ENCODE measurements around the gene LRRC46. TPM values are rescaled to one million over a fixed set of nuclear protein-coding genes. Genes with fewer than 3 reads are reported as not detected.

LRRC46 gene
- total RNA-seq, 1 donor from 2014 or later: 0.30 TPM

DNA sequence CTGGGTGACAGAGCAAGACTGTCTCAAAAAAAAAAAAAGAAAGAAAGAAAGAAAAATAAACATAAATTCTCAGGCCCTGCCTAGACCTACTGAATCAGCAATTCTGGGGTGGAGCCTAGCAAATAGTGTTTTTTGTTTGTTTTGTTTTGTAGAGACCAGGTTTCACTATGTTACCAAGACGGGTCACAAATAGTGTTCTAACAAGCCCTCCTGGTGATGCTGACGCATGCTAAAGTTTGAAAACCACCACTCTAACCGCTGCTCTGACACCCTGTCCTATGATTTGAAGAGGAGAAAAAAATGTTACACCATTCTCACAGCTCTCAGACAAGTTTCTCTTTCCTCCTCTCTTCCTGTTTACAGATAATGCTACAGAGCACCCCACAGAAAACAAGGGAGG, 1.6 kb upstream of the LRRC46 start:
- intact Hi-C loops (cut with micrococcal nuclease): no loop called here

DNA sequence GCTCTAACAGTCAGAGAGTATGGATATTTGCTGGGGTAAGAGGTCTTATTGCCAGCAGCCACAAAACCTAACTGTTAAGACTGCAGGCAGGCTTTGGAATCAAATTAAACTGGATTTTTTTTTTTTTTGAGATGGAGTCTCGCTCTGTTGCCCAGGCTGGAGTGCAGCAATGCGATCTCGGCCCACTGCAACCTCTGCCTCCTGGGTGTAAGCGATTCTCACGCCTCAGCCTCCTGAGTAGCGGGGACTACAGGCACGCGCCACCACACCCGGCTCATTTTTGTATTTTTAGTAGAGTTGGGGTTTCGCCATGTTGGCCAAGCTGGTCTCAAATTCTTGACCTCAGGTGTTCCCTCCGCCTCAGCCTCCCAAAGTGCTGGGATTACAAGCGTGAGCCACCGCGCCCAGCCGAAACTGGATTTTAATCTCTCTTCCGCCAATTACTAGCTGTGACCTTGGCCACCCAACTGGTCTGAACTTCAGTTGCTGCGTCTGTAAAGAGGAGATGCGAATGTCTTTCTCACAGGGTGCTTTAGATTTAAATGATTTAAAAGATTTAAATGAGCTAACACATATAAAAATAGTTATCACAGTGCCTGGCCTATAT, 971 bp upstream of the LRRC46 start:
- intact Hi-C loops (cut with micrococcal nuclease): loop anchor here (1.0 kb wide), 4 partner anchors 9 to 181 kb away; partner anchors contain the start of genes KPNB1, OSBPL7, SCRN2 and SP2

DNA sequence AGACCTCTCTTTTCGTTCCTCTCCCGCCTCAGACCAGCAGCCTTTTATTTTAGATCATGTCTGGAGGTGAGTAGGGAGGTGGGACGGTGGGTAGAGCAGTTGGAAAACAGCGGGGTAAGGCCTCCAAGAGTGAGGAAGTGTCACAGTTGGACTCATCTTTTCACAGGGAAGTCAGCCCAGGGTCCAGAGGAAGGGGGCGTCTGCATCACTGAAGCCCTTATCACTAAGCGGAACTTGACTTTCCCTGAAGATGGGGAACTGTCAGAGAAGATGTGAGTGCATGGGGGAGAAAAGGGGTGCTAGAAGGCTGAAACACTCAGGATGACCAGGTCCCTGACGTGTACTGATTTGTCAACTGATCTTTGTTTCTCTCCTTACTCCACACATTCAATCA, 461 bp downstream of the LRRC46 start:
- intact Hi-C loops (cut with micrococcal nuclease): loop anchor here (1.0 kb wide), 4 partner anchors 9 to 183 kb away; partner anchors contain the start of genes KPNB1, OSBPL7, SCRN2 and SP2

DNA sequence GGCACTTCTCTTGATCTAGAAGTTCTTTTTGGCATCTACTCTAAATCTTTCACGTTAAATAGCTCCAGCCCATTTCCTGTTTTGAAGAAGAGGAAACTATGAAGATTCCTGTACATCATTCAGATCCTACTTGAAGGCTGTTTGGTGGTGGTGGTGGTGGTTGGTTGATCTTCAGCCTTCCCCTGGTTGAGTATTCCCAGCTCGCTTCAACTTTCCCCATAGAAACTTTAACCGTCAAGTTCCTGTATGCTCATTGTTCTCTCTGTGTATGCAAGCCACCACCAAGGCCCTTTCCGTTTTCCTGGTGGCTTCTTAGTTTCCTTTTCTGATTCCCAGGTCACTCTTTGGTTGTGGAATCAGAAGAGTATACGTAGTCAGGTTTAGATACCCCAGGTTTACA, 3.3 kb downstream of the LRRC46 start:
- intact Hi-C loops (cut with micrococcal nuclease): no loop called here

DNA sequence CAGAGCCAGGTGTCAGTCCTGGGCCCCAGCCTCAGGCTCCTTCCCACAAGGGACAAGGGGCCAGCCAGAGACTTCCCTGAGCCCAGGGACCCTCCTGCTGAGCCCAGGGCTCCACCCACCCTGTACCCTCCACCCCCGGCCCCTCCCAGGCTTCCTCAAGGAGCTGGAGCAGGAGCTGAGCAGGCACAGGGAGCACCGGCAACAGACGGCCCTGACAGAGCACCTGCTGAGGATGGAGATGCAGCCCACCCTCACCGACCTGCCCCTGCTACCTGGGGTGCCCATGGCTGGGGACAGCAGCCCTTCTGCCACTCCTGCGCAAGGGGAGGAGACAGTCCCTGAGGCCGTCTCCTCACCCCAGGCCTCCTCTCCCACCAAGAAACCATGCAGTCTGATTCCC, 5.1 kb downstream of the LRRC46 start:
- intact Hi-C loops (cut with micrococcal nuclease): no loop called here

DNA sequence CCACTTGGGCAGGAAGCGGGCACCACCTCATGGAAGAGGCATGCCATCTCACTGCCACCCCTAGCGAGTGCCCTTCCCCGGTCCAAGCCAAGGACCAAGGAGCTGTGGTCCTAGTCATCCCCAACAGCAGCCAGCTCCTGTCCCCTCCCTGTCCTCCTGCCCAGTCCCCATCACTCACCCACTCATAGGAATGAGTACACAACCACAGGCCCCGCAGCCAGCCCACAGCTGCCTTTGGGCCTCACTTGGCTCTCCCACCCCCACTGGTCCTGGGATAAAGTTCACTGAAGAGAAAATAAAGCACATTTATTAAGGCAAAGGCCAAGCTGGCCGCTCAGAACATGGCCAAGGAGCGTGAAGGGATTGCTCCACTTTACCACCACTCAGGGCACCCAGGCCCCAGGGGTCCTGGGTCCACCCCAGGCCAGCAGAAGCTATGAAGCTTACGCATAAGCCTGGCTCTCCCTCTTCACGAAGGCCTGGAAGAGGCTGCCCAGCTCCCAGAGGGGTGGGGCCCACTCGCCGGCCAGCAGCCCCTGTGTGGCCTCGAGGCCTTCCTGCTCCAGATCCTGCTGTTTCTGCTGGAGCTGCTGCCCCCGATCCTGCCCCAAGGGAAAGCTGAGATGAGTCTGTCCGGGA, 6.0 kb downstream of the LRRC46 start:
- intact Hi-C loops (cut with micrococcal nuclease): no loop called here

DNA sequence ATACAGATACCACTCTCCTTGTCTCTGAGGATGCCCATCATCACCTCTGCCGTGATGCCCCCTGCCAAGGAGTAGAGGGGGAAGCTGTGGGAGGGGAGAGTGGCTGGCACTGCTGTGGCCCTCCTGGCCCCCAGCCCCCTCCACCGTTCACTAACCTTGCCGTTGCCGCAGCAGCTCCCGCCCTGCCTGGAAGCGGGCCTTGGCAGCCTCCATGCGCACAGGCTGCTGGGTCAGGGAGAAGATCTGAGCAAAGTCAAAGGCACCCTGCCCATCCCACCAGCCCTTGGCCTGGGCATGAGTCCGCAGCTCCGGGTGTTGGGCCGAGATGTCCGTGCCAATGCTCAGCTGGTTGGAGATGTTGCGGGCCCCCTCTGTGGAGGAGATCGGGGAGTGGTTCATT, 7.2 kb downstream of the LRRC46 start:
- intact Hi-C loops (cut with micrococcal nuclease): no loop called here

DNA sequence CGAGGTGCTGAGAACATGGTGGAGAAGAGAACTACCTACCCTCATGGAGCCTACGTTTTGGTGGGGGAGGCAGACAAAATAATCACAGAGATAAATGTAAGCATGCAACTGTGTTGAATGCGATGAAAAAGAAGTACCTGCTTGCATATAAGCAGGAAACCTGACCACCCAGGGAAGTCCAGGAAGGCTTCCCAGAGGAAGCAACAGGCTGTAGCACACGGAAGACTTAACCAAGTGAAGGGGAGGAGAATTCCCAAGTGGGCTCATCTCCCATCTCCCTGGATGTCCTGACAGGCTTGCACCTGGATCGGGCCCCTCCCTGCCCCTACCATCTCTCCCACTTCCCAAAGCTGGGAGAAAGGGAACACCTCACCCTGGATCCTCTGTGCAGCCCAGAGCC, 7.6 kb downstream of the LRRC46 start:
- intact Hi-C loops (cut with micrococcal nuclease): no loop called here

DNA sequence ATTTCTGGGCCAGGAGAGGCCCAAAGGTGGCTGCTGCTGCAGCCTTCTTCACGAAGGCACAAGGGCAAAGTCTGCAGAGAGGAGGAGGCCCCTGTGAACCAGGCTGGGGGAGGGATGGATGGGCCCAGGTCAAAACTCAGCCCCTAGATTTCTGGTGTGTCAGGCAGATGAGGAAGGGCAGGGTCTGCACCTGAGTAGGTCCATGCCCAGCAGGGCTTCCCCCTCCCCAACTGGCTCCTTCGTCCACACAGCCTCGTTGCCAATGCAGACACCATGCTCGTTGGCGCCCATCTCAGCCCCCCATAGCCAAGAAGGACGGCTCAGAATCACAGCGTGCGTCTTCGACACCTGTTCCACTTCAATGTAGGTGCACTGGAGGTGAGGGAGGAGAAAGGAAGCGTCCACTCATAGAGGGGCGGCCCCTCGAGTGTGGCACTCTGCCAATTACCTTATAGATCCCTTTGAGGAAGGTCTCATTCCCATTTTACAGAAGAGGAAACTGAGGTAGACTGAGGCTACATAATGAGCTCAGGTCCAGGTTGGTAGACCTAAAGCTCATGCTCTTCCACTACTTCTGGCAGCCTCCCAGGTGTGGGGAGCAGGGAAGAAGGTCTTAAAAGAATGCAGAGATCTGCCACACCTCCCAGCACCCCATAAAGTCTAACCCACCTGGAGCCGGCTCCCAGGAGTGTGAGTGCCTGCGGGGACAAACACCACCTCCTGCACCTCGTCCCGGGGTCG, 8.7 kb downstream of the LRRC46 start:
- intact Hi-C loops (cut with micrococcal nuclease): loop anchor here (5.0 kb wide), 1 partner anchor 102 kb away; the partner anchor contains the start of gene PNPO

DNA sequence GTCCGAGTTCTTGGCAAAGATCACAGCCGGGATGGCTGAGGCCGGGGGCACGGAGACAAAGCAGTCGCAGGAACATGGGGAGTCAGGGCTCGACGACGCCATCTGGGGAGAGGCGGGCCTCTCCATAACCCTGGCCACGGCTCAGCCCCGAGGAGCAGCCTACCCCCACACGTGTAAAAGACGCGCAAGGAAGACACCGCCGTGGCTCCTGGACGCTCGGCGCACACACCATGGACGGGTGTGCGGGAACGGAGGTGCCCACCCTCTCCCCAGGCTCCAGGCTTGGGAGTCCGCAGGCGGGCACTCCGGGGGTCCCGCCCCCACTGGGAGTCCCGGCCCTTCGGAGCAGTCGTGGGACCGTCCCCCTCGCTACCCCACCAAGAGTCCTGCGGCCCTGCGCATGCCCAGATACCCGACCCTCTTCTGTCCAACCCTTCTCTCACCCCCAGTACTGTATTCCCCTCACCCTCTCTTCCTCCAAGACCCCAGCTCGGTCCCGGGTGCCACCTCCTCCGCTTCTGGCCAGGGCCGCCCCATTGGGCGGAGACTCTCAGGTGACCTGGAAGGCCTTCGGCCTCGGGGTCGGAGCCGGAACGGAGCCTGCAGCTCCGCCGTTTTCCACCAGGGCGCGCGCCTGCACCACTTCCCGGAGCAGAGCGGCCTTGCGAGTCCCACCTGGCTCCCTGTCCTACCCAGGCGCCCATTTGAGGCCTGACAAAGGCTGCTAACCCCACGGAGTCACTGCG, 9.4 kb downstream of the LRRC46 start, which contains the start of gene SCRN2:
Gene SCRN2, minus strand, starts transcription at position 532 of the 746 bp plus-strand sequence. Its CDS starts 430 bp downstream, at position 102.
- intact Hi-C loops (cut with micrococcal nuclease): loop anchor here (1.0 to 5.0 kb wide), 3 partner anchors 10 to 101 kb away; partner anchors contain the start of genes LRRC46, MRPL10 and PNPO

DNA sequence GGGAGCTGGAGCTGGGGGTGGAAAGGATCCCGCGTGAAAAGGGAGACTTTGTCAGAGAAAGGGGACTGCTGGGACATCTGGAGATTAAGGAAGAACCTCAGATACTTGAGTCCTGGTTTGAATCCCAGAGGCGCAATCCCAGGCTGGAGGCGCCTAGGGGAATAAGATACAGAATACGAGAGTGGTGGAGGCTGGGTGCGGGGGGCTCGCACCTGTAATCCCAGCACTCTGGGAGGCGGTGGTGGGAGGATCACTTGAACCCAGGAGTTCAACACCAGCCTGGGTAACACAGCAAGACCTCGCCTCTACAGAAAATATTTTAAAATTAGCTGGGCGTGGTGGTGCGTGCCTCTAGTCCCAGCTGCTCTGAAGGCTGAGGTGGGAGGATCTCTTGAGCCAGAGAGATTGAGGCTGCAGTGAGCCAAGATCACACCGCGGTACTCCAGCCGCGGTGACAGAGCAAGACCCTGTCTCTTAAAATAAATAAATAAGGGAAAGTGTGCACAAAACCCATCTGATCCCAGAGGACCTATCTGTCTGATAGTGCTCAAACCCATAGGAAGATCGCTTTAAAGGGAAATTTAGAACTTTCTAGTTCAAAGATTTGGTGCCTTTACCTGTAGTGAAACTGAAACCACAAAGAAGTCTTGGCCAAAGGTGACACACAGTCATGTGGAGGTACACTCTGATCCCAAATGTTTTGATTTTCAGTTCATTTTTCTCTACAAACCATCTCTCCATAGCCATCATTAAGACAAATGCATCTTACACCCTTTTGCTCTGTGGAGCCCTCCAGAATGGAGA, 10.2 kb downstream of the LRRC46 start:
- intact Hi-C loops (cut with micrococcal nuclease): loop anchor here (1.0 to 5.0 kb wide), 4 partner anchors 10 to 129 kb away; partner anchors contain the start of genes CDK5RAP3, LRRC46, MRPL10 and PNPO

DNA sequence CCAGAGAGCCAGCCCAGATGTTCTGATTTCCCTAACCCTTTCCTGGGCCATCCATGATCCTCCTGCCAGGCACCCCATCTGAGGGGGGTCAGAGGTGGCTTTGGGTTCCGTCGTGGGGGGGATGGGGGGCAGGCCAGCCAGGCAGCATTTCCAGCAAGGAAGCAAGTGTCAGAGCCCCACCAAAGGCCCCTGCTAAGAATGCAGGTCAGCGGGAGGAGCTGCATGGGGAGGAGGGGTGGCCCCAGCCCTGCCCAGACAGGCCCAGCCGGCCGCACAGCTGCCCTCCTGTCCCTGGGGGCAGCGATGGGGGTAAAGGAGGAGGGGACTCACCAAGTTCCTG, 11.9 kb downstream of the LRRC46 start:
- intact Hi-C loops (cut with micrococcal nuclease): loop anchor here (2.0 to 5.0 kb wide), 2 partner anchors 99 to 127 kb away; partner anchors contain the start of genes CDK5RAP3 and PNPO

DNA sequence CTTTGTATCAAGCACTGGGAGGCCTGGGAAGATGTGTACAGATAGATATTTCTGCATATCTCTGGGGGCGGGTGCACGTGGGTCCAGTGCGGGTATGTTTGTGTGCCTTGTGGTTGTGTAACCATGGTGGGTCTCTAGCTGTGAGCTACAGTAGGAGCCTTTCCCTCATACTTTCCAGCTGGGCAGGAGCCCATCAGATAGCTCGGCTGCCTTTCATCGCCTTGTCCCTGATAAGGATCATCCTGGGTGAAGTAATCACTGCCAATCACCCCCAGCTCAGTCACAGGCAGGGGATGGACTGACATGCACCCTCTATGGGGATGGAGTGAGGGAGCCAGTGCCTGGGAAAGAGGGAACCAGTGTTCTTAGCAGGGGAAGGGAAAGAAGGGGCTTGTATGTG, 12.8 kb downstream of the LRRC46 start:
- intact Hi-C loops (cut with micrococcal nuclease): loop anchor here (5.0 kb wide), 1 partner anchor 98 kb away; the partner anchor contains the start of gene PNPO

DNA sequence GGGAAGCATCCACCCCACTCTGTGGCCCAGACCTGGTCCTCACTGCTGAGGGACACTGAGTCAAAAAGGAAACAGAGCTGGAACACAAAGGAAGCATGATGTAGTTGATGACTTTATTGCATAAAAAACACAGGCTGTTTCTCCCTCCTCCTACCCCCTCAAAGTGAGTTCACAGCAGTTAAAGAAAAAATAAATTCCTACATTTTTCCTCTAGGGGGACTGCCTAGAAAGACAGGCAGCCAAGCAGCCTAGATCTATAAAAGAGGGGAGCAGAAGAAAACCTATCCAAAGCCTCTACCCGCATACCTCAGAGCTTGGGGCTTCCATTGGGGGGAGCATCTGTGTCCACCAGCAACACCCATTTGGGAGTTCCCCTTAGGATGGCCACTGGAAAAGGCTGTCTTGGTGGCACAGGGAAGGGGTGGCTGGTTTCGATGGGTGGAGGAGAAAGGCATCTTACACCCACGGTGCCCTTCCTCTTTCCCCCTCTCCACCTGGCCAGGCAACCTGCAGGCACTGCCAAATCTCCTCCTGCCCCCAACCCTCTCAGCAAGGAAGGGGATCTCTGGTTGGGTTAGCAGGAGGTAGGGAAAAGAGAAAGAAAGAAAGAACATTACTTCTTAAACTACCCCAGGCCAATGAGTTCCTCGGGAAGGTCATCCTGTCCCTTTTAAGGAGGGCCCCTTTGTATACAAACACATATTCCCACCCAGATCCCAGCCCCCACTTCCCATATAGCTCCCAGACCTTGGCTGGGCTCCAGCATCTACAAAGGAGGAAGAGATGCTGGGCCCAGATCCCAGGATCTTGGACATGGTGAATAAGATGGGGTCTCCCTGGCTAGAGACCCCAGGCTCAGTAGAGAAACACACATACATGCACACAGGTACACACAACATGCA, 13.6 kb downstream of the LRRC46 start:
- intact Hi-C loops (cut with micrococcal nuclease): loop anchor here (5.0 kb wide), 1 partner anchor 97 kb away; the partner anchor contains the start of gene PNPO

DNA sequence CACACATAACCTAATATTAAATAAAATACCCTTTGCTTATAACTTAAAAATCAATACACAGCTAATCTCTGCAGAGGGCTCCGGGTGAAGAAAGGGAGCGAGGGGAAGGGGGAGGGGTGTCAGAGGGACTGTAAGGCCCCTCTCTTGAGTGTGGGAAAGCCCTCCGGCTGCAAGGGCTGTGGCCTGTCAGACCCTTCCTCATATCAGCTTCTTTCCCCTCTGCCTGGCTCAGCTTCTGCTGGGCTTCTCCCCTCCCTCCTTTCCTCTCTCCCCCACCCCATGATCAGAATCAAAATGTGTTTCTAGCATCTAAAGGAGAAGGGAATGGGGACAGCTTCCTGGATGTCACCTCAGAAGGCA, 14.2 kb downstream of the LRRC46 start:
- intact Hi-C loops (cut with micrococcal nuclease): no loop called here

DNA sequence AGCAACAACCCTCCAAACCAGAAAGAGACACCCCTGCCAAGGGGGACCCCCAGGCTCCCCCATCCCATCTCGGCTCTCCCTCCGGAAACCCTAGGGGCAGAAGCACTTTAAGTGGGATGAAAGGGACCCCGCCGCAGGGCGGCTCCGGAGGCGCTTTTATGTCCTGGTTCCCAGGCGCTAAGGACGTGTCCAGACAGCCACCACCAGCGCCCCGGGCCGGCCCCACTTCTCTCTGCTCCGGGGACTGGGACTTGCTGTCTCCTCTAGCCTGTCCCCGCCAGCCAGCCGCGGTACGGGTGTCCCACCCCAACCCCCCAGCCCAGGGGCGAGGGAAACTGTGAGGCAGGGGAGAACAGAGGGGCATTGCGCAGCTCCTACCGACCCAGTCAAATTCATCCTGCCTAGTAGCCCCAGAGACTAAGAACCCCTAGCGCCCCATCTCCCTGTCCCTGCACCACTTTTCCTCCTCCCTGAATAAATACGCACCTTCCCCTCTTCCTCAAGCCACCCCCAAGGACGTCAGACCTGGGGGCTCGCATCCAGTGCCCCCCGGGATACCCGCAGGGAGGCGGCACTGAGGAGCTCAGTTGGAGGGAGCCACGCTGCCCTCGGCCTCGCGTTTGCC, 15.4 kb downstream of the LRRC46 start:
- intact Hi-C loops (cut with micrococcal nuclease): no loop called here

DNA sequence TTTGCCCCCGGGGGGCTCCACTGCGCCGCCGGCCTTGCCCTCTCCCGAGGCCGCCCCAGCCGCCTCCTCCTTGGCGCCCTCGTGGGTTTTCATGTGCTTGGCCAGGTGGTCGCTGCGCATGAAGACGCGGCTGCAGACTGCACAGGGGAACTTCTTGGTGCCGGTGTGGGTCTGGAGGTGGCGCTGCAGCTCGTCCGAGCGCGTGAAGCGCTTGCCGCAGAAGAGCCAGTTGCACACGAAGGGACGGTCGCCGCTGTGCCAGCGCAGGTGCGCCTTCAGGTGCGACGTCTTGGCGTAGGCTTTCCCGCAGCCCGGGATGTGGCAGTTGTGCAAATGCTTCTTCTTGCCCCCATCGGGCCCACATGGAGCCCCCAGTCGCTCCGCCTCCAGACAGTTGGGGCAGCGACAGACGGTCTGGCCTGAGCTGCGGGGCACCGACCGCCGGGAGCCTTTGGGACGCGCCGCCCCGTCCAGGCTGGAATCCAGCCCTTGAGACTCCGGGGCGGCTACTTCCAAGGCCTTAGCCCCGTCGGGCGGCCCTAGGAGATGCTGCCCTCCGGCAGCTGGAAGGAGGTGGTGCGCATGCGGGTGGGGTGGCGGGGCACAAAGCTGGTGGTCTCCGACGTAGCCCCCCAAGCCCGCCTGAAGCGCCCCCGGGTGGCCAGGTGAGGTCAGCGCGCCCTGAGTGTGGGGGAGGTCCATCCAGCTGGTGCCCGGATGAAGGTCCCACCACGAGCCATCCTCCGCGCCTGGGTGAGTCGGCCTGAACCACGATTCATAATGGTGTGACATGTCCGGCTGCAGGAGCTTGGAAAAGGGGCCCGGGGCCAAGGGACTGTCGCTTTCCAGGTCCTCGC, 16.1 kb downstream of the LRRC46 start:
- intact Hi-C loops (cut with micrococcal nuclease): no loop called here

DNA sequence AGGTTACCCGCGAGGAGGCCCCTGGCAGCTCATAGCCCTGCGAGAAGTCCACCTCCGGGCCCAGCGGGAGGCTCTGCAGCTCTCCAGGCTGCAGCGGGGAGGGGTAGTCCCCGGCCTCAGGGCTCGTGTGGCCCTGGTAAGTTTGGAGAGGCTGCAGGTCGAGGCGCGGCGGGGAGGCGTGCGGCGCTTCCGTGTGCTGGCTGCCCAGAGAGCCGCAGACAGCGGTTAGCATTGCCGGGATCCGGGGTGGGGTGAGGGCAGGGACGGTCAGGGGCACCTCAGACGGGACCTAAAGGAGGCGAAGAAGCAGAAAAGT, 16.7 kb downstream of the LRRC46 start:
- intact Hi-C loops (cut with micrococcal nuclease): no loop called here

All from T-helper 2 cell treated with Interferon-gamma antibody and Interleukin-4, amounts not matched to agents 100 ng/mL and 5 ng/mL, for 36 hours (primary cell).